Astrocyte (in vitro differentiated cells and primary cell): ENCODE results near the gene WWTR1. TPM values are rescaled to one million over a fixed set of nuclear protein-coding genes. Genes with fewer than 3 reads are reported as not detected.

ENCODE experiments used
- DNase-seq: peaks from one replicate; pipeline ENCODE4 v3.0.0-alpha.2; 2010; ENCODE audit warnings: low read depth
- FAIRE-seq: peaks from 2 replicates; lab custom pipeline; 2011; peaks lifted over from hg19 to GRCh38; lab: Jason Lieb, UNC
- H2AFZ ChIP-seq: 2 replicates; pipeline ENCODE4 v1.6.0; 2012; ENCODE audit warnings: low read depth, low read length, inconsistent platforms
- H3K27ac ChIP-seq: 2 replicates; pipeline ENCODE4 v1.5.1; 2011; ENCODE audit warnings: low read depth, low read length, inconsistent platforms
- H3K27me3 ChIP-seq: 2 replicates; pipeline ENCODE4 v1.6.0; 2011; ENCODE audit warnings: low read length, inconsistent platforms; ENCODE audit not compliant: insufficient read depth
- H3K36me3 ChIP-seq: 2 replicates; pipeline ENCODE4 v1.5.1; 2011; ENCODE audit warnings: low read length, inconsistent platforms; ENCODE audit not compliant: insufficient read depth
- H3K4me1 ChIP-seq: 2 replicates; pipeline ENCODE4 v1.5.1; 2011; ENCODE audit warnings: low read length, inconsistent platforms; ENCODE audit not compliant: insufficient read depth
- H3K4me2 ChIP-seq: 2 replicates; pipeline ENCODE4 v1.6.0; 2012; ENCODE audit warnings: low read length, inconsistent platforms
- H3K4me3 ChIP-seq: 2 replicates; pipeline ENCODE4 v1.5.1; 2011; ENCODE audit warnings: low read depth, mild to moderate bottlenecking, low read length, inconsistent platforms; ENCODE audit not compliant: insufficient read depth
- H3K79me2 ChIP-seq: 2 replicates; pipeline ENCODE4 v1.6.0; 2012; ENCODE audit warnings: mild to moderate bottlenecking, low read length, inconsistent platforms; ENCODE audit not compliant: insufficient read depth
- H3K9ac ChIP-seq: 2 replicates; pipeline ENCODE4 v1.6.0; 2012; ENCODE audit warnings: mild to moderate bottlenecking, low read length, inconsistent platforms
- H3K9me3 ChIP-seq: 2 replicates; pipeline ENCODE4 v1.5.1; 2012; ENCODE audit warnings: low read depth, mild to moderate bottlenecking, low read length, inconsistent platforms; ENCODE audit not compliant: insufficient read depth
- H4K20me1 ChIP-seq: 2 replicates; pipeline ENCODE4 v1.6.0; 2012; ENCODE audit warnings: low read length, inconsistent platforms; ENCODE audit not compliant: insufficient read depth
- H3K27ac Mint-ChIP-seq: one replicate; pipeline ENCODE4 v1.8.0; 2021; ENCODE audit warnings: mild to moderate bottlenecking, mixed read lengths; ENCODE audit not compliant: unreplicated experiment
- H3K27me3 Mint-ChIP-seq: one replicate; pipeline ENCODE4 v1.8.0; 2021; ENCODE audit warnings: low read depth, mixed read lengths; ENCODE audit not compliant: unreplicated experiment
- H3K36me3 Mint-ChIP-seq: one replicate; pipeline ENCODE4 v1.8.0; 2021; ENCODE audit warnings: low read depth, mixed read lengths; ENCODE audit not compliant: unreplicated experiment
- H3K4me1 Mint-ChIP-seq: one replicate; pipeline ENCODE4 v1.8.0; 2021; ENCODE audit warnings: low read depth, mixed read lengths; ENCODE audit not compliant: unreplicated experiment
- H3K4me3 Mint-ChIP-seq: one replicate; pipeline ENCODE4 v1.8.0; 2021; ENCODE audit warnings: mild to moderate bottlenecking, moderate library complexity, mixed read lengths; ENCODE audit not compliant: unreplicated experiment
- H3K9me3 Mint-ChIP-seq: one replicate; pipeline ENCODE4 v1.8.0; 2021; ENCODE audit warnings: mild to moderate bottlenecking, mixed read lengths; ENCODE audit not compliant: unreplicated experiment
- EZH2 ChIP-seq: IDR thresholded peaks from 2 replicates; pipeline ENCODE4 v1.6.1; 2012; ENCODE audit warnings: mild to moderate bottlenecking, low read length, inconsistent platforms; ENCODE audit not compliant: insufficient read depth
- total RNA-seq: library from RNA; stranded (reverse); gene quantifications from 2 replicates; pipeline ENCODE4 v1.2.1, GENCODE V29; 2021
- TF ChIP-seq, protein P1 (sequence below): IDR thresholded peaks from 2 replicates; pipeline ENCODE4 v1.5.1; 2011; ENCODE audit warnings: low read depth, mild to moderate bottlenecking, inconsistent platforms, low read length, moderate library complexity; ENCODE audit not compliant: insufficient read depth

The WWTR1 gene
- total RNA-seq, 1 donor from 2014 or later = 94.3 TPM

DNA sequence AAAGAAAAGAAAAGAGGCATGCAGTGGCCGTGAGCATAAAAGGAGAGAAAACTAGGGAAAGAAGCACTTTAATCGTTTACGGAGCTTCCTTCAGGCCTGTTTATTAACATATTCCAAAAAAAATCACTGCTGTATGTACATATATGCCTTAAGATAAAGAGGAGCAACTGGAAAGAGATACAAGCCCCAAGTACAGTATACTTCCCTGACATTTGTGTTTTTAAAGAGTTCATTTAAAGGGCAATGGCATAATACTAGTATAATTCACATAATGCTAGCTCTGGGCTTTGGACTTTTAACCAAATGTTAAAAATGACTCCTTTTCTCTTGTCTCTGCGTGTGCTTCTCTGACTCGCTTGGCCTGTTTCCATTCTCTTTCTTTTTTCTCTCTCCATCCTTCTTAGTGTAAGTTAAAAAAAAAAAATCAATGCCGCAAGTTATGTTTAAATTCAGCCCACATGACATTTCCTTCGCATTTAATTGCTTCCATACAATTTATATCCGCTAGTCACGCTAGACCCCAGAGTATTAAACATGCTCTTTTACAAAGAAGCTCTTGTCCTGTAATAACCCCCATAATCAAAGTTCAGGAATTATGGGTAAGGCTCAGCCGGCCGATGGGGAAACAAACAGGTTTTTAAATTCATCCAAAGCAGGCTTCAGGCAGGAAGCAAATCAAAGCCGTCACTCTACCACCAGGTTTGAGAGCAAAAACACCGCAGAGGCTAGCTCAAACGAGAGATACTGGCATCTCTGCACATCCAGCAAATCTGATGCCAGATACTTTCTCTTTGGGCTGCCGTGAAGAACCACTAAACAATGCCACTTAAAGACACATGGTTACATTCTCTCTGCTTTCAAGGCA lies 19.4 kb downstream of the WWTR1 start:
- peak overlapping the region; percentile 31 for H3K4me3 ChIP-seq
- H2AFZ ChIP-seq = no peak overlapping the region
- H3K4me2 ChIP-seq = peak overlapping the region; percentile 78

DNA sequence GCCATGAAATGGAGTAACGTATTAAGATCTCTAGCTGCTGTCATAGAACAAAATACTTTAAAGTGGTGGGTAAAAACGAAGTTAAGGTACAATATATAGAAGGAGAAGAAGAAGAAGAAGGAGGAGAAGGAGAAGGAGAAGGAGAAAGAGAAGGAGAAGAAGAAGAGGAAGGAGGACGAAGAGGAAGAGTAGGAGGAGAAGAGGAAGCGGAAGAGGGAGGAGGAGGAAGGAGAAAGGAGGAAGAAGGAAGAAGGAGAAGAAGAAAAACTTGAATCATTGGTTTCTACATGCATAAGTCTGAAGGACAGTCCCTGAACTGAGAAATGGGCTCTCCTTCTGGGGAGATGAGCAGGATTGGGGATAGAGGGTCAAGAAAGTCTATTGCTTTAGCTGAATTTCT lies 22.4 kb downstream of the WWTR1 start:
- Histone ChIP-seq H3K4me3 (no peak overlapping the region), H3K27ac (no peak overlapping the region), H3K36me3 (peaks cover 10% of the 10 kb centered on the region), H4K20me1 (peaks cover 95% of the 10 kb centered on the region), H3K79me2 (peaks cover 100% of the 10 kb centered on the region), H3K4me2 (no peak overlapping the region), H3K9ac (no peak overlapping the region), H3K9me3 (no peaks in the 10 kb centered on the region), H3K27me3 (no peaks in the 10 kb centered on the region), H3K4me1 (peaks cover 15% of the 10 kb centered on the region), H2AFZ (no peak overlapping the region)
- no peak overlapping the region for H3K4me3 Mint-ChIP-seq
- no peak for TF ChIP-seq EZH2
- TF ChIP-seq, protein P1, sequence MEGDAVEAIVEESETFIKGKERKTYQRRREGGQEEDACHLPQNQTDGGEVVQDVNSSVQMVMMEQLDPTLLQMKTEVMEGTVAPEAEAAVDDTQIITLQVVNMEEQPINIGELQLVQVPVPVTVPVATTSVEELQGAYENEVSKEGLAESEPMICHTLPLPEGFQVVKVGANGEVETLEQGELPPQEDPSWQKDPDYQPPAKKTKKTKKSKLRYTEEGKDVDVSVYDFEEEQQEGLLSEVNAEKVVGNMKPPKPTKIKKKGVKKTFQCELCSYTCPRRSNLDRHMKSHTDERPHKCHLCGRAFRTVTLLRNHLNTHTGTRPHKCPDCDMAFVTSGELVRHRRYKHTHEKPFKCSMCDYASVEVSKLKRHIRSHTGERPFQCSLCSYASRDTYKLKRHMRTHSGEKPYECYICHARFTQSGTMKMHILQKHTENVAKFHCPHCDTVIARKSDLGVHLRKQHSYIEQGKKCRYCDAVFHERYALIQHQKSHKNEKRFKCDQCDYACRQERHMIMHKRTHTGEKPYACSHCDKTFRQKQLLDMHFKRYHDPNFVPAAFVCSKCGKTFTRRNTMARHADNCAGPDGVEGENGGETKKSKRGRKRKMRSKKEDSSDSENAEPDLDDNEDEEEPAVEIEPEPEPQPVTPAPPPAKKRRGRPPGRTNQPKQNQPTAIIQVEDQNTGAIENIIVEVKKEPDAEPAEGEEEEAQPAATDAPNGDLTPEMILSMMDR = no peak
- no peak overlapping the region for H3K27ac Mint-ChIP-seq
- peaks cover 19% of the 10 kb centered on the region for H3K36me3 Mint-ChIP-seq
- no peaks in the 10 kb centered on the region for H3K27me3 Mint-ChIP-seq
- no peak for DNase-seq
- H3K4me1 Mint-ChIP-seq = peaks cover 32% of the 10 kb centered on the region
- no peaks in the 10 kb centered on the region for H3K9me3 Mint-ChIP-seq
- no peak for FAIRE-seq

More for the DNA sequence above, 19.4 kb downstream of the WWTR1 start:
- Mint-ChIP-seq H3K27ac (no peak overlapping the region), H3K4me3 (no peak overlapping the region), H3K36me3 (peaks cover 10% of the 10 kb centered on the region), H3K4me1 (peaks cover 28% of the 10 kb centered on the region), H3K9me3 (no peaks in the 10 kb centered on the region), H3K27me3 (no peaks in the 10 kb centered on the region)
- Histone ChIP-seq H3K79me2 (peaks cover 100% of the 10 kb centered on the region), H3K9me3 (no peaks in the 10 kb centered on the region), H3K27me3 (no peaks in the 10 kb centered on the region), H3K36me3 (peaks cover 6% of the 10 kb centered on the region), H3K27ac (peak overlapping the region; percentile 50), H3K4me1 (peaks cover 11% of the 10 kb centered on the region), H3K9ac (peak overlapping the region; percentile 54), H4K20me1 (peaks cover 93% of the 10 kb centered on the region)
- TF ChIP-seq, protein P1 = no peak
- DNase-seq (peak; percentile 51), FAIRE-seq (no peak)

DNA sequence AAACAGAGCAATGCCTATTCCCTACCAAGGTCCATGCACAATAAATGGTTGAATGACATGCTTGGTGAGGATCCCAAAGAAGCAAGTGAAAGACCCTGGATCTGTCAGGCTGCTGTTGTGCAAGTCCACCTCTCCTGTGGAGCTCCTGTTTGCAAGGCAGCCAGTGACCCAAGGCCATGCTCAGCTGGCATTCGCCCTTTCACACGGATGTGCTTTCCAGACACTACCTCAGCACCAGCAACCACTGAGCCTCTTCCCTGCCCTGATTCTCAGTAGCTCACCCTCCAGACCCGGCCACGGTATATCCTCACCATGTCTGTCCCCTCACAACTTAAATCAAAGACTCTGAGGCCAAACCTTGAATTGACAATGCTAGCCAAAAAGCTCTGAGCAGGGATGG lies 23.3 kb downstream of the WWTR1 start:
- Mint-ChIP-seq H3K4me3 (no peak overlapping the region), H3K9me3 (no peaks in the 10 kb centered on the region), H3K27me3 (no peaks in the 10 kb centered on the region), H3K36me3 (peaks cover 19% of the 10 kb centered on the region), H3K27ac (no peak overlapping the region), H3K4me1 (peaks cover 35% of the 10 kb centered on the region)
- DNase-seq (no peak), FAIRE-seq (no peak)
- no peaks in the 10 kb centered on the region for H3K27me3 ChIP-seq
- H3K4me2 ChIP-seq = no peak overlapping the region
- peaks cover 100% of the 10 kb centered on the region for H3K79me2 ChIP-seq
- no peak for TF ChIP-seq EZH2
- TF ChIP-seq, protein P1 = no peak
- no peak overlapping the region for H3K27ac ChIP-seq
- peaks cover 16% of the 10 kb centered on the region for H3K4me1 ChIP-seq
- H3K9me3 ChIP-seq = no peaks in the 10 kb centered on the region
- peaks cover 96% of the 10 kb centered on the region for H4K20me1 ChIP-seq
- peaks cover 10% of the 10 kb centered on the region for H3K36me3 ChIP-seq
- no peak overlapping the region for H2AFZ ChIP-seq
- H3K9ac ChIP-seq = no peak overlapping the region
- H3K4me3 ChIP-seq = no peak overlapping the region
